GM12878 (cell line): Measurements from ENCODE around the gene PRR14L. TPM values are rescaled to one million over a fixed set of nuclear protein-coding genes. Genes with fewer than 3 reads are reported as not detected.
"Not testable (repeated sequence)": the region's sequence is repeated elsewhere in the genome, so short reads cannot be mapped to it uniquely, and the experiment has no call there.

Experiments used
- ATAC-seq: fragments of 200-7000 bp; cut with Tn5 transposase; 3 replicates; pipeline ENCODE4 v1.9.1; 2020; ENCODE audit warnings: mild to moderate bottlenecking, moderate library complexity
- BruUV-seq: library from RNA; stranded (reverse); fragments of 400-500 nt; replicated peaks from 2 replicates; lab custom pipeline; 2021; lab: Mats Ljungman, UMichigan
- CTCF ChIA-PET: fragments of 300-600 bp; sonication (Branson Sonifier 250); formaldehyde crosslinking; extraction: SDS; loops from one replicate; lab custom pipeline; 2021; ENCODE audit warnings: inconsistent platforms; lab: Yijun Ruan, JAX
- POLR2A ChIA-PET: fragments of 350-600 bp; formaldehyde crosslinking; extraction: SDS; loops from one replicate; lab custom pipeline; 2021; ENCODE audit warnings: inconsistent platforms; lab: Charles Lee
- RAD21 ChIA-PET: fragments of 300-600 bp; sonication (Branson Sonifier 250); formaldehyde crosslinking; loops from one replicate; lab custom pipeline; 2023; ENCODE audit warnings: antibody characterized with exemption; ENCODE audit not compliant: unreplicated experiment; lab: Charles Lee
- SMC1A ChIA-PET: fragments of 300-600 bp; sonication (Branson Sonifier 250); formaldehyde crosslinking; loops from one replicate; lab custom pipeline; 2023; ENCODE audit not compliant: unreplicated experiment, uncharacterized antibody; lab: Charles Lee
- DNase-seq: peaks from one replicate; pipeline ENCODE4 v3.0.0-alpha.2; 2011; ENCODE audit warnings: low read depth, low spot score
- FAIRE-seq: peaks from 3 replicates; lab custom pipeline; 2011; peaks lifted over from hg19 to GRCh38; lab: Jason Lieb, UNC
- H2AFZ ChIP-seq: 2 replicates; pipeline ENCODE4 v1.6.0; 2011; ENCODE audit warnings: low read depth, low read length, control low read depth; ENCODE audit not compliant: control insufficient read depth
- H3K27ac ChIP-seq: 2 replicates; pipeline ENCODE4 v1.5.1; 2011; ENCODE audit warnings: control low read depth; ENCODE audit not compliant: control insufficient read depth, insufficient read depth
- H3K27me3 ChIP-seq, 2 experiments: replicated peaks in 1 of 2; 2 replicates each; pipeline versions ENCODE4 v1.6.0 to v1.6.1; 2011; ENCODE audit warnings: low read length in 1 of 2; ENCODE audit not compliant: control insufficient read depth in 2 of 2, insufficient read depth in 2 of 2
- H3K36me3 ChIP-seq, 2 experiments: 2 replicates each; pipeline ENCODE4 v1.5.1; 2011; ENCODE audit warnings: low read length in 1 of 2; ENCODE audit not compliant: control insufficient read depth in 2 of 2, insufficient read depth in 2 of 2
- H3K4me1 ChIP-seq: 2 replicates; pipeline ENCODE4 v1.6.1; 2011; ENCODE audit warnings: mild to moderate bottlenecking, low read length, moderate library complexity, mixed read lengths; ENCODE audit not compliant: control insufficient read depth, insufficient read depth
- H3K4me2 ChIP-seq: 2 replicates; pipeline ENCODE4 v1.6.0; 2011; ENCODE audit warnings: control low read depth; ENCODE audit not compliant: control insufficient read depth, insufficient read depth
- H3K4me3 ChIP-seq: fragments of 200-600 bp; sonication (generic); 2 replicates; pipeline ENCODE4 v1.5.1; 2016
- H3K79me2 ChIP-seq: 2 replicates; pipeline ENCODE4 v1.6.0; 2011; ENCODE audit warnings: low read length; ENCODE audit not compliant: control insufficient read depth, insufficient read depth
- H3K9ac ChIP-seq: 2 replicates; pipeline ENCODE4 v1.8.0; 2011; ENCODE audit warnings: low read length, control low read depth, mixed read lengths; ENCODE audit not compliant: control insufficient read depth, insufficient read depth
- H3K9me3 ChIP-seq: replicated peaks from 3 replicates; pipeline ENCODE4 v1.5.1; 2011; ENCODE audit warnings: mild to moderate bottlenecking, low read length; ENCODE audit not compliant: control insufficient read depth, insufficient read depth
- H4K20me1 ChIP-seq: 2 replicates; pipeline ENCODE4 v1.6.0; 2011; ENCODE audit not compliant: control insufficient read depth, insufficient read depth
- ATF7 ChIP-seq: fragments of 450-650 bp; IDR thresholded peaks from 2 replicates; pipeline ENCODE4 v1.6.1; 2016; ENCODE audit warnings: low read depth, mild to moderate bottlenecking
- BACH1 ChIP-seq: fragments of 450-650 bp; IDR thresholded peaks from 2 replicates; pipeline ENCODE4 v1.6.1; 2017; ENCODE audit warnings: mild to moderate bottlenecking, borderline replicate concordance
- BCL11A ChIP-seq: IDR thresholded peaks from 2 replicates; pipeline ENCODE4 v1.6.1; 2011; ENCODE audit warnings: low read depth, low read length
- CBX3 ChIP-seq: fragments of 200-600 bp; sonication (generic); IDR thresholded peaks from 2 replicates; pipeline ENCODE4 v1.6.1; 2016; ENCODE audit warnings: low read depth, borderline replicate concordance
- CEBPB ChIP-seq, 2 experiments: fragments of 150-350 bp in 1 of 2; IDR thresholded peaks; 2 replicates each; pipeline ENCODE4 v1.6.1; 2012 to 2014; ENCODE audit warnings: low read depth in 2 of 2, low read length in 2 of 2, borderline replicate concordance in 1 of 2, inconsistent platforms in 1 of 2
- CHD1 ChIP-seq: IDR thresholded peaks from 2 replicates; pipeline ENCODE4 v1.6.1; 2012; ENCODE audit warnings: low read depth, low read length, improper control_type of control experiment
- CREB1 ChIP-seq: IDR thresholded peaks from 2 replicates; pipeline ENCODE4 v1.6.1; 2012; ENCODE audit warnings: low read depth, mild to moderate bottlenecking, inconsistent platforms
- DPF2 ChIP-seq: fragments of 450-650 bp; IDR thresholded peaks from 2 replicates; pipeline ENCODE4 v1.6.1; 2017; ENCODE audit warnings: mild to moderate bottlenecking
- EZH2 ChIP-seq: IDR thresholded peaks from 2 replicates; pipeline ENCODE4 v1.6.1; 2012; ENCODE audit warnings: low read depth, mild to moderate bottlenecking, control low read depth, inconsistent platforms, low read length, borderline replicate concordance; ENCODE audit not compliant: control insufficient read depth
- JUNB ChIP-seq: IDR thresholded peaks from 2 replicates; pipeline ENCODE4 v1.6.1; 2016; ENCODE audit warnings: antibody characterized with exemption, mild to moderate bottlenecking
- POU2F2 ChIP-seq: IDR thresholded peaks from 3 replicates; pipeline ENCODE4 v1.6.1; 2011; ENCODE audit warnings: low read depth, mild to moderate bottlenecking, low read length, borderline replicate concordance
- RAD51 ChIP-seq: fragments of 450-650 bp; IDR thresholded peaks from 2 replicates; pipeline ENCODE4 v1.6.1; 2016; ENCODE audit warnings: moderate library complexity, mild to moderate bottlenecking, inconsistent platforms
- STAT1 ChIP-seq: fragments of 450-650 bp; conservative IDR thresholded peaks from 2 replicates; pipeline ENCODE4 v1.6.1; 2014; ENCODE audit warnings: antibody characterized with exemption, mild to moderate bottlenecking
- USF1 ChIP-seq: IDR thresholded peaks from 2 replicates; pipeline ENCODE4 v1.6.1; 2011; ENCODE audit warnings: borderline replicate concordance, low read depth, mild to moderate bottlenecking, moderate library complexity, mixed read lengths, low read length; ENCODE audit not compliant: insufficient read depth; ENCODE audit errors: extremely low read length
- WGBS: methylation state at CpG from one replicate; pipeline ENCODE4 v1.1.6; 2016; ENCODE audit warnings: low lambda C conversion rate; ENCODE audit not compliant: insufficient replicate concordance, insufficient coverage; ENCODE audit errors: missing lambda C conversion rate; 5-methylcytosine and 5-hydroxymethylcytosine counted together
- in situ Hi-C: fragments of 300-500 bp; cut with MboI; formaldehyde crosslinking; loops from 9 replicates; pipeline ENCODE4 v1.14.3; 2018; ENCODE audit warnings: mixed read lengths
- intact Hi-C: fragments of 100-400 bp; cut with micrococcal nuclease; formaldehyde crosslinking; loops from one replicate; pipeline ENCODE4 v1.14.2; 2022; ENCODE audit not compliant: unreplicated experiment
- polyA plus RNA-seq, 11 experiments: library from polyadenylated mRNA; depleted of rRNA in 4 of 11; unstranded in 6 of 11; stranded (reverse) in 5 of 11; fragments of >200 nt; fragmentation: Nextera tagmentation in 4 of 11; fragmentation: Illumina TruSeq in 1 of 11; extraction: Ambion mirVana in 4 of 11; extraction: Trizol in 1 of 11; gene quantifications; 1 replicate in 1 of 11; 2 replicates in 10 of 11; pipeline versions ENCODE4 v1.2.1 to v1.2.3, GENCODE V29; 2011 to 2016; ENCODE audit warnings: inconsistent platforms in 2 of 11, missing spikeins in 2 of 11, low read depth in 1 of 11
- total RNA-seq, 4 experiments: library from RNA; depleted of rRNA in 3 of 4; stranded (reverse); fragments of >200 nt in 3 of 4; fragmentation: Illumina TruSeq in 1 of 4; extraction: Trizol in 1 of 4; gene quantifications; 2 replicates each; pipeline versions ENCODE4 v1.2.1 to v1.2.3, GENCODE V29; 2013 to 2021
- TF ChIP-seq, protein P1 (sequence below): IDR thresholded peaks from 2 replicates; pipeline ENCODE4 v1.6.1; 2012; ENCODE audit warnings: low read length, inconsistent platforms
- TF ChIP-seq, protein P2 (sequence below): fragments of 450-650 bp; IDR thresholded peaks from 2 replicates; pipeline ENCODE4 v1.6.1; 2017; ENCODE audit warnings: low read depth, mild to moderate bottlenecking, moderate library complexity

Gene PRR14L
- total and polyA plus RNA-seq, 10 of the 15 experiments (the other 5 are each of a cell fraction or from before 2014, with no cell fraction given): 4.2 to 49.0 (median 21.4) TPM

DNA sequence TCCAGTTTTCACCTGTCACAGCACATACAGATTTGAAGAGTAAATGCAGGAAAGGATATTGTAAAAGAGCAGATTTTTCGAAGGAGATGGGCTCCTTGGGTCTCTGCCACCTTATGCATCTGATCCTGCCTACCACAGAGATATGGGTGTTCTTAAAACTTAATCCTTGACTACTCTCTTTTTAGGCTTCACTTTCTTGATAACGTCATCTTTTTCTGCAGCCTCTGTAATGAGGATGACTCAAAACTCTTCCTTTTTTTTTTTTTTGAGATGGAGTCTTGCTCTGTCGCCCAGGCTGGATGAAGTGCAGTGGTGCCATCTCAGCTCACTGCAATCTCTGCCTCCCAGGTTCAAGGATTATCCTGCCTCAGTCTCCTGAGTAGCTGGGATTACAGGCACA lies 7.8 kb downstream of the PRR14L start:
- Histone ChIP-seq H3K79me2 (peaks cover 30% of the 10 kb centered on the region), H3K27ac (no peak overlapping the region), H3K36me3 (peaks cover 3 to 9% of the 10 kb centered on the region in 2 experiments), H2AFZ (no peak overlapping the region), H3K27me3 (no peaks in the 10 kb centered on the region), H4K20me1 (no peaks in the 10 kb centered on the region), H3K4me1 (peaks cover 3% of the 10 kb centered on the region; the same call in 1 of the 2 replicates), H3K4me2 (no peak overlapping the region)
- DNase-seq (no peak), FAIRE-seq (no peak), ATAC-seq (no peak; the same call in 2 of the 3 replicates)
- ChIA-PET CTCF (no interaction called here), POLR2A (interaction anchor here (0.7 kb wide), 1 partner anchor 209 kb away, joined by 3 read pairs; no protein-coding TSS in a partner anchor), SMC1A (no interaction called here), RAD21 (no interaction called here)
- in situ Hi-C loops: no loop called here
- no TSS peak for BruUV-seq
- no peak for TF ChIP-seq DPF2
- no peak for TF ChIP-seq POU2F2
- TF ChIP-seq, protein P1, sequence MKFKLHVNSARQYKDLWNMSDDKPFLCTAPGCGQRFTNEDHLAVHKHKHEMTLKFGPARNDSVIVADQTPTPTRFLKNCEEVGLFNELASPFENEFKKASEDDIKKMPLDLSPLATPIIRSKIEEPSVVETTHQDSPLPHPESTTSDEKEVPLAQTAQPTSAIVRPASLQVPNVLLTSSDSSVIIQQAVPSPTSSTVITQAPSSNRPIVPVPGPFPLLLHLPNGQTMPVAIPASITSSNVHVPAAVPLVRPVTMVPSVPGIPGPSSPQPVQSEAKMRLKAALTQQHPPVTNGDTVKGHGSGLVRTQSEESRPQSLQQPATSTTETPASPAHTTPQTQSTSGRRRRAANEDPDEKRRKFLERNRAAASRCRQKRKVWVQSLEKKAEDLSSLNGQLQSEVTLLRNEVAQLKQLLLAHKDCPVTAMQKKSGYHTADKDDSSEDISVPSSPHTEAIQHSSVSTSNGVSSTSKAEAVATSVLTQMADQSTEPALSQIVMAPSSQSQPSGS: 0 out of 2 replicates have a peak, but pooled peaks have one; percentile 25
- TF ChIP-seq CEBPB (IDR thresholded peaks at IDR 0.05; ENCODE audit: borderline replicate concordance in 1 of 2, low read depth in 2 of 2, low read length in 2 of 2): no peak
- TF ChIP-seq BCL11A: no peak
- TF ChIP-seq CBX3: no peak
- TF ChIP-seq EZH2: no peak
- peak; percentile 75 for TF ChIP-seq ATF7
- TF ChIP-seq RAD51: no peak
- TF ChIP-seq JUNB: peak; percentile 61
- 0 out of 2 replicates have a peak, but pooled peaks have one; percentile 18 for TF ChIP-seq CREB1
- TF ChIP-seq, protein P2, sequence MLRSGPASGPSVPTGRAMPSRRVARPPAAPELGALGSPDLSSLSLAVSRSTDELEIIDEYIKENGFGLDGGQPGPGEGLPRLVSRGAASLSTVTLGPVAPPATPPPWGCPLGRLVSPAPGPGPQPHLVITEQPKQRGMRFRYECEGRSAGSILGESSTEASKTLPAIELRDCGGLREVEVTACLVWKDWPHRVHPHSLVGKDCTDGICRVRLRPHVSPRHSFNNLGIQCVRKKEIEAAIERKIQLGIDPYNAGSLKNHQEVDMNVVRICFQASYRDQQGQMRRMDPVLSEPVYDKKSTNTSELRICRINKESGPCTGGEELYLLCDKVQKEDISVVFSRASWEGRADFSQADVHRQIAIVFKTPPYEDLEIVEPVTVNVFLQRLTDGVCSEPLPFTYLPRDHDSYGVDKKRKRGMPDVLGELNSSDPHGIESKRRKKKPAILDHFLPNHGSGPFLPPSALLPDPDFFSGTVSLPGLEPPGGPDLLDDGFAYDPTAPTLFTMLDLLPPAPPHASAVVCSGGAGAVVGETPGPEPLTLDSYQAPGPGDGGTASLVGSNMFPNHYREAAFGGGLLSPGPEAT: no peak
- no peak for TF ChIP-seq STAT1
- TF ChIP-seq USF1: no peak
- TF ChIP-seq CHD1: no peak
- TF ChIP-seq BACH1: no peak
- TF ChIP-seq, all 136 proteins: peak for 4
- Histone ChIP-seq H3K4me3 (no peak overlapping the region), H3K9me3 (no peaks in the 10 kb centered on the region), H3K9ac (no peak overlapping the region)
- intact Hi-C loops: no loop called here
- WGBS: 44% methylated on average over 2 of the region's 3 CpGs

DNA sequence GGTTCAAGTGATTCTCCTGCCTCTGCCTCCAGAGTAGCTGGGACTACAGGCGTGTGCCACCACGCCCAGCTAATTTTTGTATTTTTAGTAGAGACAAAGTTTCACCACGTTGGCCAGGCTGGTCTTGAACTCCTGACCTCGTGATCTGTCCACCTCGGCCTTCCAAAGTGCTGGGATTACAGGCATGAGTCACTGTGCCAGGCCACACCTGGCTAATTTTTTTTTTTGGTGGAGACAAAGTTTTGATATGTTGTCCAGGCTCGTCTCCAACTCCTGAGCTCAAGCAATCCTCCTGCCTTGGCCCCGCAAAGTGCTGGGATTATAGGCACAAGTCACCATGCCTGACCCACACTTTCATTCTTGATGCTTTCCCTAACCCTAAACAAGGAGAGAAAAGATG lies 9.6 kb downstream of the PRR14L start:
- in situ Hi-C loops, H3K4me2 ChIP-seq, intact Hi-C loops, H3K4me1 ChIP-seq, H3K36me3 ChIP-seq, H2AFZ ChIP-seq, DNase-seq, H3K27me3 ChIP-seq, SMC1A ChIA-PET, H3K27ac ChIP-seq, BruUV-seq, RAD21 ChIA-PET, H3K9ac ChIP-seq, H4K20me1 ChIP-seq, FAIRE-seq, H3K9me3 ChIP-seq, POLR2A ChIA-PET, H3K4me3 ChIP-seq, ATAC-seq: not testable (repeated sequence)
- peaks cover 24% of the 10 kb centered on the region for H3K79me2 ChIP-seq
- CTCF ChIA-PET: interaction anchor here (0.7 kb wide), 1 partner anchor 51 kb away, joined by 4 read pairs; no protein-coding TSS in a partner anchor
- WGBS: 75% methylated on average over 7 of the region's 7 CpGs
